Ecto neural progenitor cell (in vitro differentiated cells): ENCODE data around the gene POP7.
A peak's percentile ranks its signal among the peaks of the same experiment; 100 is the strongest.
"Not testable (repeated sequence)": the region's sequence is repeated elsewhere in the genome, so short reads cannot be mapped to it uniquely, and the experiment has no call there.

Source experiments
- DNase-seq: peaks from one replicate; pipeline ENCODE4 v3.0.0-alpha.2; 2018; ENCODE audit warnings: low spot score

The POP7 gene

DNA sequence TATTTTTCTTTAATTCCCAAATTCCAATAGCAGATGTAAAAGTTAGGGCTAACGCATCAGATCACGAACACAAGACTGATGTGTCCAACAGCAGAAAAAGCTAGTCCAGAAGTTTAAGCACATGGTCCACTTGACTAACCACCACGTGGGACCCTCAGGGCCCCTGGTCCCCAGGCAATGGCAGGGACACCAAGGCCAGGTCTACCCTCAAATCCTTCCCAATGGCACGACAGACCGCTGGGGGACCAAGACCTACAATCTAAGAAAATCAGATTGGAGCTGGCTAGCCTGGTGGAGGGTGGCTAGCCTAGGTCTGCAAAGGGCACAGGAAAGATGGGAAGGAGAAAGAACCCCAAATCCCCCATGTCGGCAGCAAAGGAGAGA is 13.4 kb upstream of the POP7 start:
- no peak for DNase-seq

DNA sequence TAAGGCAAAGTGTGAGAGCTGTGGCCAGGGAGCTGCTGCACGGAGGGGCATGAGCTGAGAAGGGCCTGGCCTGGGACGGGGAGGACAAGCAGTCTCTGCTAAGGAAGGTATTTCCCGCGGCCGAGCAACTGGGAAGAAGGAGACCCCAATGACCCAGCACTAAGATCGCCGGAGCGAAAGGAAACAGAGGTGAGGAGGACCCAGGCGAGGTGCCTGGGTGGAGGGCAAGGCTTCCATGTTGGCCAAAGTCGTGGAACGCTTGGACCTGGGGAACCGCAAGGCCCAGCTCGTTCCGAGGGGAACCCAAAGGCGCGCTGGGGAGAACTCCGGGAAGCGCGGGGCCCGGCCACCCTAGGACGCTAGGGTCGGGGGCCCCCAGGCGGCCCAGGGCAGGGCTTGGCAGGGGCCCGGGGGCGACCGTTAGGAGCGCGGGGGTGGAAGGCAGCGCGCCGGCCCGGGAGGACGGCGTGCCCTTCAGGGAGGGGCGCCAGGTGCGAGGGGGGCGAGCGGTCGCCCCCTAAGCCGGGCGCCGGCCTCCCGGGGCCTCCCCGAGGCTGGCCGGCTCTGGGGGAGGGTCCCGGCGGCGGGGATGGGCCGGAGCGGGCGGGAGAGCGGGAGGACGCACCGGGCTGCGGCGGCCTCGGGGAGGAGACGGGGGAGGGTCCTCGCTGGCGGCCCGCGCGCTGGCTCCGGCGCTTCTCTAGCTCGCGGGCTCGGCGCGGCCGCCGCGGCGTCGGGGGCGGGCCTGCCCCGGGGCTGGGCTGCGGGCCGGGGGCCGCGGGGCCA is 12.4 kb upstream of the POP7 start:
- no peak for DNase-seq

DNA sequence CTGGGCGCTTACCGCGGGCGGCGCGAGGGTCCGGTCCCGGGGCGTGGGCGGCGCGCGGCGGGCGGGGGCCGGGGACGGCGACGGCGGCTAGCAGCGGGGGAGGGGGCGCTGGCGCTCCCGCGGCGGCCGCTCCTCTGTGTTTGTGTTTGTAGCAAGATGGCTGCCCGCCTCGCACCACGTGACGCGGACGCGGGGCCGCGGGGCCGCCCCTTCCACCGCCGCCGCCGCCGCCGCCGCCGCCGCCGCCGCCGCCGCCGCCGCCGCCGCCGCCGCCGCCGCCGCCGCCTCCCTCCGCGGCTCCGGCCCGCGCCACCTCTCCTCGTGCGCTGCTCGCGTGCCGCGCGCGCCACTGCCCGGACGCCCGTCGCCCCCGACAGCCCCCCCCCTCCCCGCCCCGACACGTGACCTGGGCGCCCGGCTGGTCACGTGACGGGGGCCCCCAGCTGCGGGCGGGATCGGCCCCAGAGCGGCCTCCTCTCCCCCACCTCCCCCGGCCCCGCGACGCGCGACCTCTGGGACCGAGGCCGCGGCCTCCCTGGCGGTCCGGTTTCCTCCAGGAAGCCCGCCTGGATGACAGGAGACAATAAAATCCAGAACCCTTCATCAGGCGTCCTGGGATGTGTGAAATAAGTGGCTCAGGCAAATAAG is 11.7 kb upstream of the POP7 start, which contains the start of gene GIGYF1:
Gene GIGYF1, minus strand, starts transcription at position 153 of the 648 bp plus-strand sequence. CDS start 6,012 bp downstream, outside the sequence.
- peak; percentile 86 for DNase-seq

DNA sequence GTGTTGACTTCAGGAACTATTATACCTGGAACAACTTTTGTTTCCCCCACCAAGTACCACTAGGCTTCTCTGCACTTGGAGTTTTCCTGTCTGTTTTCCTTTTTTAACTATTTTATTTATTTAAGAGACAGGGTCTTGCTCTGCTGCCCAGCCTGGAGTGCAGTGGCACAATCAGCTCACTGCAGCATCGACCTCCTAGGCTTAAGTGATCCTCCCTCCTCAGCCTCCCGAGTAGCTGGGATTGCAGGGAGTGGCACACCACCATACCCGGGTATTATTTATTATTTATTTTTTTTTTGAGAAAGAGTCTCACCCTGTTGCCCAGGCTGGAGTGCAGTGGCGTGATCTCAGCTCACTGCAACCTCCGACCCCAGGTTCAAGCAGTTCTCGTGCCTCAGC is 9.8 kb upstream of the POP7 start:
- no peak for DNase-seq

DNA sequence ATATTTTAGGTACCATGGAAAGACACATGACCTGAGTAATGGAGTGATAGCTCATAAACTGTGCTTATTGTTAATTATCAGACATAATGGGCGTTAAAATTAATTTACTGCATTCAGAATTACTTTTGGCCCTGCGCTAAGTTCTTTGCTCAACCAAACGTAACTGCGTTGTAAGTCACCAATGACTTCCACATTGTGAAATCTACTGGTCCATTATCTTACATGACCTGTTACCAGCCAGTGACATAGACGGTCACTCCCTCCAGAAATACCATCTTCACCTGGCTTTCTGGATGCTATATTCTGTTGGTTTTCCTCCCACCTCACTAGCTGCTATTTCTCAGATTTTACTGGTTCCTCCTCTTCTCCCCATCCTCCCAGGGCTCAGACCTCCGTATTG is 6.9 kb upstream of the POP7 start:
- no peak for DNase-seq

DNA sequence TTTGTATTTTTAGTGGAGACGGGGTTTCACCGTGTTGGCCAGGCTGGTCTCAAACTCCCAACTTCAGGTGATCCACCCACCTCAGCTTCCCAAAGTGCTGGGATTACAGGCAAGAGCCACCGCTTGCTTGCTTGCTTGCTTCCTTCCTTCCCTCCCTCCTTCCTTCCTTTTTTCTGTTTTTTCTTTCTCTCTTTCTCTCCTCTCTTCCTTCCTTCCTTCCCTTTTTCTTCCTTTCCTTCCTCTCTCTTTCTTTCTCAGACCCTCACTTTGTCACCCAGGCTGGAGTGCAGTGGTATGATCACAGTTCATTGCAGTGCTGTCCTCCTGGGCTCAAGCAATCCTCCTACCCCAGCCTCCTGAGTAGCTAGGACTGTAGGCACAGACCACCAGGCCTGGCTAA is 4.8 kb upstream of the POP7 start:
- DNase-seq, result not testable (repeated sequence)

DNA sequence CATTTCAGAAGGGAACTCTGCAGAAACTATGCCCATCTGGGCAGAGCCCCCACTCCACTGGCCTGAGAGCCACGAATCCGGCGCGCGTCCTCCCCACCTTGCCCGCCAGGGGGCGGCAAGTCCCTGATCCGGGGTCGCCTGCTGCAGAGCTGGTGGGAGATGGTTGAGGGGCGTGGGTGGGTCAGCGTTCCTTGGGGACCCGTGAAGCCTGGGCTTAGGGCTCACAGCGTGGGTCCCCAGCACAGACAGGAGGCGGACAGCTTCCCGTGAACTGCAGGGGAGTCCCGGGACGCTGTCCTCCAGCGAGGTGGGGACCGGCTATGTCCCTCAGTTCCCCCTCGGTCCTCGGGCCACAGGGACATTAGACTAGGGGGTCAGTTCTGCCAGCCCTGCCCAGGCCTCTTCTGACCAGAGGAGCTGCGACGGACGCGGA is 585 bp upstream of the POP7 start:
- peak; percentile 93 for DNase-seq

DNA sequence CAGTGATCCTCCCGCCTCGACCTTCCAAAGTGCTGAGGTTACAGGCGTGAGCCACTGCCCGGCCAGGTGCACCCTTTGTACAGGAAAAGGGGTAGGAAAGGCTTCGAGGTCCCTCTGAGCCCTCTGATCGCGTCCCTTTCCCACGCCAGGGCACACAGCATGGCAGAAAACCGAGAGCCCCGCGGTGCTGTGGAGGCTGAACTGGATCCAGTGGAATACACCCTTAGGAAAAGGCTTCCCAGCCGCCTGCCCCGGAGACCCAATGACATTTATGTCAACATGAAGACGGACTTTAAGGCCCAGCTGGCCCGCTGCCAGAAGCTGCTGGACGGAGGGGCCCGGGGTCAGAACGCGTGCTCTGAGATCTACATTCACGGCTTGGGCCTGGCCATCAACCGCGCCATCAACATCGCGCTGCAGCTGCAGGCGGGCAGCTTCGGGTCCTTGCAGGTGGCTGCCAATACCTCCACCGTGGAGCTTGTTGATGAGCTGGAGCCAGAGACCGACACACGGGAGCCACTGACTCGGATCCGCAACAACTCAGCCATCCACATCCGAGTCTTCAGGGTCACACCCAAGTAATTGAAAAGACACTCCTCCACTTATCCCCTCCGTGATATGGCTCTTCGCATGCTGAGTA is 871 bp downstream of the POP7 start:
- DNase-seq, result no peak

DNA sequence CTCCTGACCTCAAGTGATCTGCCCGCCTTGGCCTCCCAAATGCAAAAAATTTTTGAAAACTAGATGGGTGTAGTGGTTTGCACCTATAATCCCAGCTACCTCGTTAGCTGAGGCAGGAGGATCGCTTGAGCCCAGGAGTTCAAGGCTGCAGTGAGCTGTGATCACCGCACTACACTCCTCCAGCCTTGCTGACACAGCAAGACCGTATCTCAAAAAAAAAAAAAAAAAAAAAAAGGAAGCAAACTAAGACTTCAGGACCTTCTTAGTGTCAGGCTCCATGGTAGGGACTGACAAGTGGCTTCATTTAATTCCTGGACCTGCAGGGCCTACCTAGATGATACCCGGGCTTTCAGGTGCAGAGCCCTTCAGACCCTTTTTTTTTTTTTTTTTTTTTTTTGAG is 2.5 kb downstream of the POP7 start:
- no peak for DNase-seq

DNA sequence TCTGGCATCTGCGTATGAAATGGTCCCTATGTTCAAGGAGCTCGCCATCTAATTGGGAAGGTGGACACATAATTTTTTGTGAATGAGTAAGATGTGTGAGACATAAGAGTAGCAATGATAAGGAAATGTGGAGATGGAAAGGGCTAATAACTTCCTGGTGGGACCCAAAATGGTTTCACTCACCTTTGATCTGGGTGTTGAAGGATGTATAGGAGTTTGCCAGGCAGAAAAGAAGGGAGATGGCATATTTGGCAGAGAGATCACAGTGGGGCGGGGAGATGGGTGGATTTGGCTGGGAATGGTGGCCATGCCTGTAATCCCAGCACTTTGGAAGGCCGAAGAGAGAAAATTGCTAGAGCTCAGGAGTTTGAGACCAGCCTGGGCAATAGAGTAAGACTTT is 4.5 kb downstream of the POP7 start:
- no peak for DNase-seq

DNA sequence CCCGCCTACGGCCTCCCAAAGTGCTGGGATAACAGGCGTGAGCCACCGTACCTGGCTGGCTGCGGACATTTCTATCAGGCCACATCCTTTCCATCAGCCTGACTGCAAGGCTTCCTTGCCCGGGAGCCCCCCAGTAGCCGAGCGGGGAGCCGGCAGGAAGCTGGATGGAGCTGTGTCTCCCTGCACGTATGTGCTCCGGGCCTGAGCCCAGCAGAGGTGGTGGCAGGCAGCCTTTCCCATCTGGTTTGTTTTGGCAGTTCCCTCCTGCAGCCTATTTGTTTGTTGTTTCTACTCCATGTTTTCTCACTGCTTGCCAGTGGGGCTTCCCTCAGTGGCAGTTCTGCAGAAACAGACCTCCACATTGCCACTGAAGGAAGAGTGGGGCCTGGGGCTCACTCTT is 5.4 kb downstream of the POP7 start:
- DNase-seq, result no peak

DNA sequence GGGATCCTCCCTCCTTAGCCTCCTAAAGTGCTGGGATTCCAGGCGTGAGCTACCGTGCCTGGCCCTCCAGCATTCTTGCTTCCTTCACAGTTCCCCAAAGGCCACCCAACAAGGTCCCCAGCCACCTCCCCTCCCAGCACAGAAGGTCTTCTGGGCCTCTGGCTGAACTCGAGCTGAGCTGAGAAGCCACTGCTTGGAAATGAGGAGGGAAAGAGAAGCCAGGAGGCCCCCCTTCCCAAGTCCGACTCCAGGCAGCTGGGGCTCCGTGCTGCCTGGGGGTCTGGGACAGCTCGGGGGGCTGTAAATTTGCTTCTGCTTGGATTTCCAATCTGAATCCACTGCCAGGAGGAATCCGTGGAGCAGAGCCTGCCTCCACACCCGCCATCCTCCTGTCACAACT is 8.8 kb downstream of the POP7 start:
- no peak for DNase-seq

DNA sequence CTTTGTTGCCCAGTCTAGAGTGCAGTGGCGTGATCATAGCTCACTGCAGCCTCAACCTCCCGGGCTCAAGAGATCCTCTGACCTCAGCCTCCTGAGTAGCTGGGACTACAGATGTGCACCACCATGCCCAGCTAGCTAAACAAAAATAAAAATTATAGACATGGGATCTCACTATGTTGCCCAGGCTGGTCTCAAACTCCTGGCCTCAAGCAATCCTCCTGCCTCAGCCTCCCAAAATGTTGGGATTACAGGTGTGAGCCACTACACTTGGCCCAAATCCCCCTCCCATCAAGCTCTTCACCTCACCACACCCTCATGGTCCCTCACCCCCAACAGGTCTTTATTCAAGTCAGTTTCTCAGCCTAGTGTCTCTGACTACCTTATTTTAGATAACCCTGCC is 11.2 kb downstream of the POP7 start:
- not testable (repeated sequence) for DNase-seq

DNA sequence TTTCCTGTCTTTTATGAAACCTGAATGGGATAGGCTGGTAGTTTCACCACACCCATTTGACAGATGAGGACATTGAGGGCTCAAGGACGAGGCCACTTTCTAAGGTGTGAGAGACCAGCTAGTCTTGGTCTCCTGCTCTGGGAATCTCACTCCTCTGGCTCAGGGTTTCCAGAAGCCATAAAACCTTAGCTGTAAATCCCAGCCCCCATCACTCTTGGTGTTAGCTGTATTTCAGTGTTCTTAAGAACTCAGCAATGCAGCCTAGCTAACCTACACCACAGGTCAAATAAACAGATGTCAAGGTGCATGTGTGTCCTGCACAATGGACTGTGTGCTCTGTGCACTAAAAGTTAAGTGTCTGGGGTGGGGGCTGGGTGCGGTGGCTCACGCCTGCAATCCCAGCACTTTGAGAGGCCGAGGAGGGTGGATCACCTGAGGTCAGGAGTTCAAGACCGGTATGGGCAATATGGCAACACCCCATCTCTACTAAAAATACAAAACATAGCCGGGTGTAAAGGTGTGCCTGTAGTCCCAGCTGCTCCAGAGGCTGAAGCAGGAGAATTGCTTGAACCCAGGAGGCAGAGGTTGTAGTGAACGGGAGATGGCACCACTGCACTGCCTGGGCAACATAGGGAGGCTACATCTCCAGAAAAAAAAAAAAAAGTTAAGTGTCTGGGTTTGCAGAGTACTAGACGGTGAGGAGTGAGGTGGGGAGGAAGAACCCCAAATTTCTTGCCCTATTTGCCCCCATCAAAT is 13.8 kb downstream of the POP7 start:
- DNase-seq, result no peak

DNA sequence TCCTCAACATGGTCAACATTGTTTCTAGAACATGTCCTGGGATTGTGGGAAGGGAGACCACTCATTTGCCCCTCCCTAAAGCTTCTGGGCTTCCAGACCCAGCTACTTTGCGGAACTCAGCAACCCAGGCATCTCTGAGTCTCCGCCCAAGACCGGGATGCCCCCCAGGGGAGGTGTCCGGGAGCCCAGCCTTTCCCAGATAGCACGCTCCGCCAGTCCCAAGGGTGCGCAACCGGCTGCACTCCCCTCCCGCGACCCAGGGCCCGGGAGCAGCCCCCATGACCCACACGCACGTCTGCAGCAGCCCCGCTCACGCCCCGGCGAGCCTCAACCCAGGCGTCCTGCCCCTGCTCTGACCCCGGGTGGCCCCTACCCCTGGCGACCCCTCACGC is 14.4 kb downstream of the POP7 start, which contains the start of gene EPO:
Gene EPO, plus strand, starts transcription at position 190 of the 392 bp plus-strand sequence. CDS start 513 bp downstream, outside the sequence.
- no peak for DNase-seq

DNA sequence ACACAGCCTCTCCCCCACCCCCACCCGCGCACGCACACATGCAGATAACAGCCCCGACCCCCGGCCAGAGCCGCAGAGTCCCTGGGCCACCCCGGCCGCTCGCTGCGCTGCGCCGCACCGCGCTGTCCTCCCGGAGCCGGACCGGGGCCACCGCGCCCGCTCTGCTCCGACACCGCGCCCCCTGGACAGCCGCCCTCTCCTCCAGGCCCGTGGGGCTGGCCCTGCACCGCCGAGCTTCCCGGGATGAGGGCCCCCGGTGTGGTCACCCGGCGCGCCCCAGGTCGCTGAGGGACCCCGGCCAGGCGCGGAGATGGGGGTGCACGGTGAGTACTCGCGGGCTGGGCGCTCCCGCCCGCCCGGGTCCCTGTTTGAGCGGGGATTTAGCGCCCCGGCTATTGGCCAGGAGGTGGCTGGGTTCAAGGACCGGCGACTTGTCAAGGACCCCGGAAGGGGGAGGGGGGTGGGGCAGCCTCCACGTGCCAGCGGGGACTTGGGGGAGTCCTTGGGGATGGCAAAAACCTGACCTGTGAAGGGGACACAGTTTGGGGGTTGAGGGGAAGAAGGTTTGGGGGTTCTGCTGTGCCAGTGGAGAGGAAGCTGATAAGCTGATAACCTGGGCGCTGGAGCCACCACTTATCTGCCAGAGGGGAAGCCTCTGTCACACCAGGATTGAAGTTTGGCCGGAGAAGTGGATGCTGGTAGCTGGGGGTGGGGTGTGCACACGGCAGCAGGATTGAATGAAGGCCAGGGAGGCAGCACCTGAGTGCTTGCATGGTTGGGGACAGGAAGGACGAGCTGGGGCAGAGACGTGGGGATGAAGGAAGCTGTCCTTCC is 15.0 kb downstream of the POP7 start:
- DNase-seq, result no peak

DNA sequence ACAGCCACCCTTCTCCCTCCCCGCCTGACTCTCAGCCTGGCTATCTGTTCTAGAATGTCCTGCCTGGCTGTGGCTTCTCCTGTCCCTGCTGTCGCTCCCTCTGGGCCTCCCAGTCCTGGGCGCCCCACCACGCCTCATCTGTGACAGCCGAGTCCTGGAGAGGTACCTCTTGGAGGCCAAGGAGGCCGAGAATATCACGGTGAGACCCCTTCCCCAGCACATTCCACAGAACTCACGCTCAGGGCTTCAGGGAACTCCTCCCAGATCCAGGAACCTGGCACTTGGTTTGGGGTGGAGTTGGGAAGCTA is 15.5 kb downstream of the POP7 start:
- DNase-seq, result no peak

DNA sequence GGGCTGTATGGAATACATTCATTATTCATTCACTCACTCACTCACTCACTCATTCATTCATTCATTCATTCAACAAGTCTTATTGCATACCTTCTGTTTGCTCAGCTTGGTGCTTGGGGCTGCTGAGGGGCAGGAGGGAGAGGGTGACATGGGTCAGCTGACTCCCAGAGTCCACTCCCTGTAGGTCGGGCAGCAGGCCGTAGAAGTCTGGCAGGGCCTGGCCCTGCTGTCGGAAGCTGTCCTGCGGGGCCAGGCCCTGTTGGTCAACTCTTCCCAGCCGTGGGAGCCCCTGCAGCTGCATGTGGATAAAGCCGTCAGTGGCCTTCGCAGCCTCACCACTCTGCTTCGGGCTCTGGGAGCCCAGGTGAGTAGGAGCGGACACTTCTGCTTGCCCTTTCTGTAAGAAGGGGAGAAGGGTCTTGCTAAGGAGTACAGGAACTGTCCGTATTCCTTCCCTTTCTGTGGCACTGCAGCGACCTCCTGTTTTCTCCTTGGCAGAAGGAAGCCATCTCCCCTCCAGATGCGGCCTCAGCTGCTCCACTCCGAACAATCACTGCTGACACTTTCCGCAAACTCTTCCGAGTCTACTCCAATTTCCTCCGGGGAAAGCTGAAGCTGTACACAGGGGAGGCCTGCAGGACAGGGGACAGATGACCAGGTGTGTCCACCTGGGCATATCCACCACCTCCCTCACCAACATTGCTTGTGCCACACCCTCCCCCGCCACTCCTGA is 16.7 kb downstream of the POP7 start:
- DNase-seq, result no peak

DNA sequence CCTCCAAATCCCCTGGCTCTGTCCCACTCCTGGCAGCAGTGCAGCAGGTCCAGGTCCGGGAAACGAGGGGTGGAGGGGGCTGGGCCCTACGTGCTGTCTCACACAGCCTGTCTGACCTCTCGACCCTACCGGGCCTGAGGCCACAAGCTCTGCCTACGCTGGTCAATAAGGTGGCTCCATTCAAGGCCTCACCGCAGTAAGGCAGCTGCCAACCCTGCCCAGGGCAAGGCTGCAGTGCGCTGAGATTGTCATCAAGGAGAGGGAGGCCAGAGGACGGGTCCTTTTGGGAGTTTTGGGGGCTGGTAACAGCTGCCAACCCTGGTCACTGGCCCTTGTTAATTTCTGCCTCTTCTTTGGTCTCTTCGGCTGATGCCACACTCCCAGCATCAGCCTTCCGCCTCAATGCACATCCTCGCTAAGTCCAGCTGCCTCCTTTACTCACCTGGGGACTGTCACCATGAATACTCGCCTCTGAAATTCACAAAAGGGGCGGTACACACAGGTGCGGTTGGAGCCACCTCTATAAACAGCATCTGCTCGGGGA is 17.9 kb downstream of the POP7 start:
- DNase-seq, result no peak

DNA sequence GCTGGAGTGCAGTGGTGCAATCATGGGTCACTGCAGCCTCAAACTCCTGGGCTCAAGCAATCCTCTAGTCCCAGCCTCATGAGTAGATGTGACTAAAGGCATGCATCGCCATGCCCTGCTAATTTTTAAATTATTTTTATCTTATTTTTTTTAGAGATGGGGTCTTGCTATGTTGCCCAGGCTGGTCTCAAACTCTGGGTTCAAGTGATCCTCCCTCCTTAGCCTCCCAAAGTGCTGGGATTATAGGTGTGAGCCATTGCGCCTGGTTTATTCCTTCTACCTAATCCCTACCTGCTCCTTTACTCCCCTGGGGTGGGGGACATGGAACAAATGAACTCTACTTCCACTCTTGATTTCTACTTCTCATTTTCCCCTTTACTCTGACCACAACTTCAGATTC is 18.4 kb downstream of the POP7 start:
- not testable (repeated sequence) for DNase-seq
